Adipocyte (in vitro differentiated cells): ENCODE data around the gene ADNP.

Source experiments
- DNase-seq: peaks from one replicate; pipeline ENCODE4 v3.0.0-alpha.2; 2015; ENCODE audit warnings: low read depth
- H3K27me3 ChIP-seq: replicated peaks from 2 replicates; pipeline ENCODE4 v1.7.0; 2013; ENCODE audit warnings: mild to moderate bottlenecking, low read length, moderate library complexity; ENCODE audit not compliant: control insufficient read depth, insufficient read depth
- H3K36me3 ChIP-seq: 2 replicates; pipeline ENCODE4 v1.7.0; 2013; ENCODE audit warnings: low read length, mild to moderate bottlenecking, moderate library complexity; ENCODE audit not compliant: control insufficient read depth, insufficient read depth, severe bottlenecking
- H3K4me1 ChIP-seq: 2 replicates; pipeline ENCODE4 v1.7.0; 2013; ENCODE audit warnings: mild to moderate bottlenecking, low read length, moderate library complexity; ENCODE audit not compliant: control insufficient read depth, insufficient read depth
- H3K4me3 ChIP-seq: 2 replicates; pipeline ENCODE4 v1.7.0; 2013; ENCODE audit warnings: mild to moderate bottlenecking, low read length, moderate library complexity
- H3K9ac ChIP-seq: 2 replicates; pipeline ENCODE4 v1.7.0; 2013; ENCODE audit warnings: mild to moderate bottlenecking, low read length, moderate library complexity
- H3K9me3 ChIP-seq: 2 replicates; pipeline ENCODE4 v1.7.0; 2013; ENCODE audit warnings: mild to moderate bottlenecking, low read length, moderate library complexity; ENCODE audit not compliant: control insufficient read depth

ADNP gene

DNA sequence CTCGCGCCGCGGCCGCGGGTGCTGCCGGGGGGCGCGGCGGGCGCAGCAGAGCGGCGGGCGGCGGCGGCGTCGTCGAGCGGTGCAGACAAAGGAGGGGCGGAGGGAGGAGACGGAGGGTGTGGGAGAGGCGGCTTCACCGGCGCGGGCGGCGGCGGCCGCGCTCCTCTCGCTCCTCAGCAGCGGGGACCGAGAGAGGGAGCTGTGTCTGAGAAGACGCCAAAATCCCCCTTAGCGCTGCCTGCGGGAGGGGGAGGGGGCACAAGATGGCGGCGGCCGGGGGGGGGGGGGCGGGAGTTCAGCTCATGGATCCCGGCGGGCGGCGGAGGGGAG is 296 bp downstream of the ADNP start:
- peaks cover 29% of the 10 kb centered on the region for H3K4me1 ChIP-seq
- H3K4me3 ChIP-seq: peak overlapping the region; percentile 79
- peaks cover 48% of the 10 kb centered on the region for H3K36me3 ChIP-seq
- no peaks in the 10 kb centered on the region for H3K9me3 ChIP-seq
- peak overlapping the region; percentile 86 for H3K9ac ChIP-seq
- no peak for DNase-seq
- no peaks in the 10 kb centered on the region for H3K27me3 ChIP-seq

DNA sequence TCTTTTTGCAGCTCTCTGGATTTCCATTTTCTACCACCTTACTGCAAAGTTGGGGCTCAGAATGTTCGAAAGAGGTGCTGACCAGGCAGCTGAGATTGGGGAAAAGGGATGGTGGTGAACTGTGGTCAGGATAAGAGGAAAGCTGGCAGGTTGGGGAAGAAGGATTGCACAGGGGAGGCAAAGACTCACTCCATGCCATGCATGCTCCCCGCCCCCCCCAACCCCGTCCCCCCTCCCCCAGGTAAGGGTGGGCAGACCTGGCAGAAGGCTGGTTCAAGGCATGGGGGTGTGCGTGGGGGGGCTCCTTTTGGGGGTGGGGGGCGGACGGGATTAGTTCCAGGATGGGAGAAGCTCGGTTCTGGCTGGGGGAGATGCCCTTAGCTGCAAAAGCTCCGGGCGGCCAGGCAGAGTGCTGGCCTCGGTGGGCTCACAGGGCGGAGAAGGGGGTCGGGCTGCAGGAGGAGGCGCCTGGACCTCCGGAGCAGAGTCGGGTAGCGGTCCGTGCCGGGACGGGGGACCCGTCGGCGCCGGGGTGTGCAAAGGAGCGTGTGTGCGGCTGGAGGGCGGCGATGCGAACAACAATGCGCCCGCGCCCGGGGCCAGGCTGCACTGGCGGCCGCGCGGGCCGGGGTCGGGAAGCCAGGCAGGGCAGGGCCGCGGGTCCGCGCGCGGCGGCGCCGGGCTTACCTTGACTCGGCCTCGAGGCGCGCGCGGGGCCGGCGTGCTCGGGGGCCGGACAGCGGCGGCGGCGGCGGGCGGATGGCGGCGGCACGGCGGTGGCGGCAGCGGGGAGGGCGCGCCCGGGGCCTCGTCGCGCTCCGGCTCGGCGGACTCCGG is 880 bp downstream of the ADNP start:
- Histone ChIP-seq H3K9ac (peak overlapping the region; percentile 94), H3K4me1 (peaks cover 33% of the 10 kb centered on the region), H3K27me3 (no peaks in the 10 kb centered on the region), H3K9me3 (no peaks in the 10 kb centered on the region), H3K4me3 (peak overlapping the region; percentile 85), H3K36me3 (peaks cover 42% of the 10 kb centered on the region)
- DNase-seq: peak; percentile 55

GRCh38 chr20:50929299-50930138 is 1.7 kb downstream of the ADNP start:
- peak; percentile 98 for DNase-seq
- peaks cover 33% of the 10 kb centered on the region for H3K36me3 ChIP-seq

DNA sequence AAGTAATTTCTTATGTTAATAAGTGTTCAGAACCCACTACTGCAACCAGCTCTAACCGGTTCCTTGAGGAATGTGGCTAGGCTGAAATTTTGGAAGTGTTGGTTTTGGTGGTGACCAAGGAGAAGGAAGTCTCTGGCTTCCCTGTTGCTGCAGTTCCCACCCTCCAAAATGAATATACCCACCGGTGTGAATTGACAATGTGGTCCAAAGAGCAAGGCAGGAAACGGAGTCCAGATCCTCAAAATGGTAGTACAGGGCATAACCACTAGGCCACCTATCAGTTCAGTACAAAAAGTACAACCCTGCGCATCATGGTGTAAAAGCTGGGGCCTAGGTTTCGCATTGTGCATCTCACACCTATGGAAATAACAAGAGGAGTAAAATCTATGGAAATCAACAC is 2.8 kb downstream of the ADNP start:
- peaks cover 23% of the 10 kb centered on the region for H3K36me3 ChIP-seq
- H3K4me3 ChIP-seq: peak overlapping the region; percentile 82
- no peak for DNase-seq

More at GRCh38 chr20:50929299-50930138, 1.7 kb downstream of the ADNP start:
- H3K9me3 ChIP-seq: no peaks in the 10 kb centered on the region
- H3K9ac ChIP-seq: peak overlapping the region; percentile 80
- peaks cover 38% of the 10 kb centered on the region for H3K4me1 ChIP-seq
- peak overlapping the region; percentile 82 for H3K4me3 ChIP-seq
- H3K27me3 ChIP-seq: no peaks in the 10 kb centered on the region

GRCh38 chr20:50926530-50926929 is 4.7 kb downstream of the ADNP start:
- H3K4me1 ChIP-seq: peaks cover 63% of the 10 kb centered on the region
- peak; percentile 53 for DNase-seq
- no peaks in the 10 kb centered on the region for H3K9me3 ChIP-seq
- peaks cover 18% of the 10 kb centered on the region for H3K36me3 ChIP-seq
- H3K9ac ChIP-seq: no peak overlapping the region
- no peak overlapping the region for H3K4me3 ChIP-seq
- H3K27me3 ChIP-seq: no peaks in the 10 kb centered on the region

More for the DNA sequence above, 2.8 kb downstream of the ADNP start:
- Histone ChIP-seq H3K9me3 (no peaks in the 10 kb centered on the region), H3K4me1 (peaks cover 49% of the 10 kb centered on the region), H3K27me3 (no peaks in the 10 kb centered on the region), H3K9ac (no peak overlapping the region)

DNA sequence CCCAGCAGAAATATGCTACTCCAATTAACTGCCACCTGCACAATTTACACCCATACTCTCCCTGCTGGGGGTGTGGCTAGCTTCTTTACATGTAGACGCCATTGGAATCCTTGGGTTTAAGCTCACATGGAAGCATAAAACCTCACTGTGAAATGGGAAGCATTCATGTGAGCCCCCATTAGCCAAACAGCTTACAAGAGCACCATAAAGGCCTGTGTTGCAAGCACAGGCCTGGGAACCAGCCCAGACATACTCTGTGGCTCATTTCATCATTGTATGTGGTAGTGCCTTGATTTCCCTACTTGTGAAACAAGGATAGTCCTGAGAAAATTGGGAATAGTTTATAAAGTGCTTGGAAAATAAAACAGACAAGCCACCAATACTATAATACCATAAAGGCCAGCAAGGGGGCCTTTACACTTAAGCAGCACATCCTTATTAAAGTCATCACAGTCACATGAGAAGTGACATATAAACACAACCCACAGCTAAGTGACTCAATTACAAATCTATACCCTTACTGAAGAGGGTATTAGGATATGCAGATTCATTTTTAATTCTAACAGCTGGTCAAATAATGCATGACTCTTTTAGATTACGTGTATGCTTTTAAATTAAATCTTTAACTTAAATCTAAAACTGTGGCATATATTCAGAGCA is 6.8 kb downstream of the ADNP start:
- H3K4me1 ChIP-seq: peaks cover 73% of the 10 kb centered on the region
- H3K36me3 ChIP-seq: peaks cover 22% of the 10 kb centered on the region
- DNase-seq: peak; percentile 52
- peak overlapping the region; percentile 41 for H3K9ac ChIP-seq
- H3K27me3 ChIP-seq: no peaks in the 10 kb centered on the region
- peak overlapping the region; percentile 56 for H3K4me3 ChIP-seq
- no peaks in the 10 kb centered on the region for H3K9me3 ChIP-seq

GRCh38 chr20:50921803-50922501 is 9.3 kb downstream of the ADNP start:
- H3K4me1 ChIP-seq: peaks cover 77% of the 10 kb centered on the region
- H3K4me3 ChIP-seq: no peak overlapping the region
- H3K9me3 ChIP-seq: no peaks in the 10 kb centered on the region
- H3K27me3 ChIP-seq: no peaks in the 10 kb centered on the region
- peaks cover 8% of the 10 kb centered on the region for H3K36me3 ChIP-seq
- no peak for DNase-seq
- H3K9ac ChIP-seq: no peak overlapping the region

GRCh38 chr20:50920997-50921396 is 10.2 kb downstream of the ADNP start:
- Histone ChIP-seq H3K4me1 (peaks cover 84% of the 10 kb centered on the region), H3K9me3 (no peaks in the 10 kb centered on the region), H3K9ac (no peak overlapping the region), H3K27me3 (no peaks in the 10 kb centered on the region), H3K4me3 (no peak overlapping the region), H3K36me3 (peaks cover 8% of the 10 kb centered on the region)
- peak; percentile 36 for DNase-seq

GRCh38 chr20:50919567-50919966 is 11.7 kb downstream of the ADNP start:
- peaks cover 87% of the 10 kb centered on the region for H3K4me1 ChIP-seq
- H3K9me3 ChIP-seq: no peaks in the 10 kb centered on the region
- DNase-seq: peak; percentile 42
- H3K27me3 ChIP-seq: no peaks in the 10 kb centered on the region
- peaks cover 8% of the 10 kb centered on the region for H3K36me3 ChIP-seq
- no peak overlapping the region for H3K9ac ChIP-seq
- H3K4me3 ChIP-seq: no peak overlapping the region

GRCh38 chr20:50918403-50918802 is 12.8 kb downstream of the ADNP start:
- H3K27me3 ChIP-seq: no peaks in the 10 kb centered on the region
- no peak overlapping the region for H3K9ac ChIP-seq
- H3K9me3 ChIP-seq: no peaks in the 10 kb centered on the region
- peak; percentile 71 for DNase-seq
- peaks cover 86% of the 10 kb centered on the region for H3K4me1 ChIP-seq
- peaks cover 8% of the 10 kb centered on the region for H3K36me3 ChIP-seq
- H3K4me3 ChIP-seq: no peak overlapping the region
